Inferior parietal cortex (tissue), 1 donor: Measurements from ENCODE around the gene NOL6.
"Not testable (repeated sequence)": the region's sequence is repeated elsewhere in the genome, so short reads cannot be mapped to it uniquely, and the experiment has no call there.

Experiments
- DNase-seq: peaks from one replicate; pipeline ENCODE4 v3.0.0-alpha.2; 2016; ENCODE audit errors: extremely low spot score

NOL6 gene

GRCh38 chr9:33472881-33473615 lies 676 bp downstream of the NOL6 start:
- no peak for DNase-seq

- DNase-seq = no peak
Measured at GRCh38 chr9:33472171-33472880, 1.4 kb downstream of the NOL6 start.

DNA sequence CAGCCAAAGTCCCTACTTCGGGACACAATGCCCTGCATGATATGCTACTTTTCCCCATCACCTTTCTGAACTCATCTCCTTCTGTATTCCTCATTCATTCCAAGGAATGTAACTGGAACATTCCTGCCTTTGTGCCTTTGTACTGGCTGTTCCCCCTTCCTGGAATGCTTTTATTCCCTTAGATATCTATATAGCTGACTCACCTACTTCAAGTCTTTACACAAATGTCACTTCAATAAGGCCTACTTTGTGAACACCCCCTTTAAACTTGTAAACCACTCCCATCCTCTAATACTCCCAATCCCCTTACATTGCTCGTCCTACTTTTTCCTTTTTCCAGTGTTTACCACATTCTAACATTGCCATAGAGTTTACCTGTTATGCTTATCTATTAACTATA lies 2.4 kb downstream of the NOL6 start:
- no peak for DNase-seq

DNA sequence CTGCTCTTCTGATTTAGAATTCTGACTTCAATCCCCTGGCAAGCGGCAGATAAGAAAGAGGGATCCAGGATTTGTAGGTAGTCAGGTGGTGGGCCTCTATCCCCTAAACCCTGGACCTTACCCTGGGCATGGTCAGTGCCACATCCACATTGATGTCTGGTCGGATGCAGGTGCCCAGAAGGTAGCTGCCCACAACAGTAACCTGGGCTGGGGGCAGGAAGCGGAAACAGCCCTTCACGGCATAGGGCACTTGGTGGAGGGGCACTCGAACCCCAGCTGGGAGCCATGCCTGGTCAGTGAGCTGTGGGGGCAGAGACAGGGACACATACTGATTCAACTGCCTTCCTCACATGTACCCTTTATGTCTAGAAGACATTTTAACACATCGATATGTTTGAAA lies 3.8 kb downstream of the NOL6 start:
- DNase-seq = no peak

- DNase-seq = no peak
Measured at GRCh38 chr9:33468797-33469621, 4.7 kb downstream of the NOL6 start.

DNA sequence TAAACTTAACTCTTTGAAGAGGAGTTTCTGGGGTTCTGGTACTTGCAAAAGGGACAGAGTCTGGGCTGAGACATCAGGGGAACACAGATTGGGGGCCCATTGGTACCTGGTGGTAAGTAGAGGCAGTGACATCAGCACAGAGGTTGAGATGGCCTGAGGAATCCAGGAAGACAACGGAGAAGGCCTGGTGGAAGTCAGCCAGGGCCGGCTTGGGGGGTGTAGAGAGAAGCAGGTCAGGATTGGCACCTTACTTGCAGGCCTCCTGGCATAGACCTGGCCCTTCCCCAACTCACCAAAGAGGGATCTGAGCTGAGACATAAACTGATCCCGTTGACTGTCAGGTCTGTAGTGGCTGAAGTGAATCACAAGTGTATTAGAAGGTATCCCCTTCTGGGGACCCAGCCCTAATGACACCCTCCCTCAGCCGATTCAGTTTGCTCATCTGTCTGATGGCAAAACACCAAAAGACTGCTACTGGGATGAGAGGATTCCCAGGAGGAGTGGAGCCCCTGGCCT lies 5.5 kb downstream of the NOL6 start:
- no peak for DNase-seq

GRCh38 chr9:33467526-33467925 lies 6.2 kb downstream of the NOL6 start:
- no peak for DNase-seq

DNA sequence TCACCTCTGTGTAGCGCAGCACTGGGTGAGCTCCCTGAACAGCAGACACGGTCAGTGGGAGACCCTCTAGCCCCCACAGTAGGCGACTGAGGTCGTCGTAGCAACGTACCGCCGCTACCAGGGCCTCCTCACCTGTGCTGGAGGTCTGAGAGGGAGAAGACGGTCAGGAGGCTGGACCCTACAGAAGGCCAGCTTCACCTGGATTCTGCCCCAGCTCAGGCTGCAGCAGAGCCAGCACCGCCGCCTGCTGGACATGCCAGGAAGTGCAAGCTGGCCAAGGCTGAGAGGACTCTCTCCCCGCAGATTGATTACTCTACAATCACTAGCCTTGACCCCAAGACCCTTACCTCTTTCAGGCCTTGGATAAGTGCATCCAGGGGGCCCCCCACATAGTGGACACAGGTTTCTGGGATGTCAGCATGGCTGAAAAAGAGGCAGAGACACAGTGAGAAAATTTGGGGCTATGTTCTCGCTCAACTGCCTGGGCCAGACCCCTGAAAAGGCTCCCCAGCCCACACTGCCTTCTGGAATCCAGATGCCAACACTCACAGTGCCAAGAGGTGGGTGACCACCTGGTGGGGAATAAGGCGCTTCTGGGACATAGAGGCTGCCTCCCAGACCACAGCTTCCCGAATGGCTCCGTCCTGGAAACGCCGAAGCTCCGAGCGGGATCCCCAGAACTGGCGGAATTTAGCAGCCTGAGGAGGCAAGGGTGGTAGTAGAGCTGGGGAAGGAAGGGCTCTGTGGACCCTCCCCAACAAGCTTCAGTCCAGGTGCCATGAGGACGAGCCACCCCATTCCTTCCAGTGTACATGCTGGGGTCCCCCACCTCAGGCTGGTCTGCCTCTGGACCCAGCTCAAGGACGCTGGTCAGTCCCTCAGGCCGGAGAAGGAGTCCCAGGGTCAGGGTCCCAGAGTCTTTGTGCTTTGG lies 6.9 kb downstream of the NOL6 start:
- DNase-seq = peak; percentile 38

DNA sequence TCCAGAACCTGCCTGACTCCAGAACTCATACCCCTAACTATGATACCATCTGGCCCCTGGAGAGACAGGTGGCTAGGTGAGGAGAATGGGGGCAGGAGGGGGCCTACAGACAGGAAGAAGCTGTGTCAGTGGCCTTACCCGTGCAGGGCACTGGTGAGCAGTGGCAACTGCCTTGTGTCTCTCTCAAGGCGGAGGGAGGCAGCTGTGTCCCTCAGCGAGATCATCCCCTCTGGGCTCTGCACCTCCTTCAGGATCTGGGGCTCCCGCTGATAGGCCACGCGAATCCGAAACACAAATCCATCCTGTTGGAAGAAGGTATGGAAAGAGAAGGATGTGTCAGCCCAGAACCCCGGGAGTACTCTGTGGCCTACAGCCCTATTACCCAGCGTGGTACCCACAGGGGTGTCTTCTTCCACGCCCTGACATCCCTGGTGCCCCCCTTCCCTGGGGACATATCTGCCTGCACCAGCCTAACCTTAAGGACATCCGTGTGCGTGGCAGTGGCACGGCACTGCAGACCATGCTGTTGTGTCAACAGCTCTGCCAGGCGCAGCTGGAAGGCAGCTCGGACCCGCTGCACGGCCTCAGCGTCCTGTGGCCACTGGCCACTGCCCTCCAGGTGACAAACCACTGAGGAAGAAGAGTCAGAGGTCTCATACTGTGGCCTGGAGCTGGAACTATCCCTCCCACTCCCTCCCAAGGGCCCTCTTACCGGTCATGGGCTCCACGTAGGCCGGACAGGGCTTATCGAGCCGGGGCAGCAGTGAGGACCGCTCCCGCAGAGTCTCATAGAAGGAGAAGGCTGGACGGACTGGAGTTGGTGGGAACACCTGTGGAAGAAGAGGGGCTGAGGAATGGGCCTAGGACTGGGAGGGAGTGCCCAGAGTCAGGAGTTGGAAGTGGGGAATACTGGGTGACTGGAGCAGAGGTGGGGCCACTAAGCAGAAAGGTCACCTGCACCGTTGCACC lies 7.8 kb downstream of the NOL6 start:
- no peak for DNase-seq

DNA sequence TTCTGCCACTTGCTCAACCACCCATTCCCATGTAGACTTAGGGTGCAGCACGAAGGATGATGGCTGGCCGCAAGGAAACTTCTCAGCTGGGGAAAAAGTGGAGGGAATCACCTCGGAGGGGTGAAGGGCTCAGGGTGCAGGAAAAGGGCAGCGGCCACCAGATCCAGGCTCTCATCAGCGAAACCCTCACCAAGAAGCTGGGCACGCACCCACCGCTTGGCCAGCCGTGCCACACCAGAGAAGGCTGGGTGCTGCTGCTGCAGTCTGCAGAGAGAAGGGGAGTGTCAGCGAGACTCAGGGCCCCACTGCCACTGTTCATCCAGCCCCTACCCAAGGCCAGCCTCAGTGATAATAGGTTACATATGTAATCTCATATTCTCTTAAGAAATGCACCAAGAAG lies 8.6 kb downstream of the NOL6 start:
- no peak for DNase-seq

- DNase-seq = no peak
Measured at GRCh38 chr9:33464045-33464636, 9.6 kb downstream of the NOL6 start.

- no peak for DNase-seq
Measured at GRCh38 chr9:33463151-33463550, 10.6 kb downstream of the NOL6 start.

GRCh38 chr9:33461492-33461891 lies 12.2 kb downstream of the NOL6 start:
- no peak for DNase-seq

GRCh38 chr9:33460854-33461253 lies 12.9 kb downstream of the NOL6 start:
- no peak for DNase-seq

GRCh38 chr9:33459115-33459514 lies 14.6 kb downstream of the NOL6 start:
- no peak for DNase-seq

DNA sequence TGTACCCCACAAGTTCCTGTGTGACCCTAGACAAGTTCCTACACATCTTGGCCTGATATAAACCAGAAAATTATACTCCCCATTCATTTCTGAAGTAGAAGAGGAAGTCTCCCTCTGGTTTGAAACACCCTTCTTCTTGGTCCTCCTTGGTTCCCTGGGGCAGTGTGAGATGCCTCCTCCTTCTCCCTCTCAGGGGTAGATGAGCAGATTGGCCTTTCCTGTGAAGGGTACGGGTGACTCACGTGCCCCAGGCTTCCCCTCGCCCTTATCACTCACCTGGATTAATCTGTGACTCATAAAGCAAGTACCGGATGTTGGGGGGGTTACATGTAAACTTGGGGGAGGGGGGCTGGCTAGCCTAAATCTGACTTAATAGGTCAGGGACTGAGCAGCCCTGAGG lies 15.3 kb downstream of the NOL6 start:
- DNase-seq = no peak

GRCh38 chr9:33455945-33456344 lies 17.8 kb downstream of the NOL6 start:
- DNase-seq = no peak

DNA sequence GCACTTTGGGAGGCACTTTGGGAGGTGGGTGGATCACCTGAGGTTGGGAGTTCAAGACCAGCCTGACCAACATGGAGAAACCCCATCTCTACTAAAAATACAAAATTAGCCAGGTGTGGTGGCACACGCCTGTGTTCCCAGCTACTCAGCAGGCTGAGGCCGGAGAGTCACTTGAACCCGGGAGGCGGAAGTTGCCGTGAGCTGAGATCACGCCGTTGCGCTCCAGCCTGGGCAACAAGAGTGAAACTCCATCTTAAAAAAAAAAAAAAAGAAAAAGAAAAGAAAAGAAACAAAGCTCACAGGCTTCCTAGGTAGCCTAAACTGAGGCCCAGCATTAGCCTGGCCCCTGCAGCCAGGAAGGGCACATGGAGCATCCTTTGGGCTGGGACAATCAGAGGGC lies 18.3 kb downstream of the NOL6 start:
- DNase-seq = not testable (repeated sequence)

DNA sequence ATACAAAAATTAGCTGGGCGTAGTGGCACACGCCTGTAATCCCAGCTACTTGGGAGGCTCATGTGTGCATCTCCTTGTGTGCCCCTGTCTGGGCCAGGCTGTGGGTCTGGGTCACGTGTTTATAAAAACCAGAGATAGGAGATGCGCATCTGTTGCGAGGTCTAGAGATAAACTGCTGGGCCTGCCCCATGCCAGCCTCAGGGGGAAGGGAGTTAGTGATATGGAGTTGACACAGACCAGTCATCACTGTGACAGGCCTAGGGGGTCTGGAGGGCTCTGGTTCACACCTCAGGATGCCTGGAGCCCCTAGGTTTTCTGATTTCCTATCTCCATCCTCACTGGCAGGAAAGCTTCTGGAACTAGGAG lies 19.1 kb downstream of the NOL6 start:
- DNase-seq = not testable (repeated sequence)
